Pons (tissue), 1 donor: ENCODE results near the gene ABCG1.

Experiments used
- DNase-seq: peaks from one replicate; pipeline ENCODE4 v3.0.0-alpha.2; 2016; ENCODE audit warnings: low spot score

The ABCG1 gene

GRCh38 chr21:42191696-42192595 lies 27.0 kb upstream of the ABCG1 start:
- DNase-seq = no peak

- no peak for DNase-seq
Observed at GRCh38 chr21:42193131-42193671, 25.7 kb upstream of the ABCG1 start.

DNA sequence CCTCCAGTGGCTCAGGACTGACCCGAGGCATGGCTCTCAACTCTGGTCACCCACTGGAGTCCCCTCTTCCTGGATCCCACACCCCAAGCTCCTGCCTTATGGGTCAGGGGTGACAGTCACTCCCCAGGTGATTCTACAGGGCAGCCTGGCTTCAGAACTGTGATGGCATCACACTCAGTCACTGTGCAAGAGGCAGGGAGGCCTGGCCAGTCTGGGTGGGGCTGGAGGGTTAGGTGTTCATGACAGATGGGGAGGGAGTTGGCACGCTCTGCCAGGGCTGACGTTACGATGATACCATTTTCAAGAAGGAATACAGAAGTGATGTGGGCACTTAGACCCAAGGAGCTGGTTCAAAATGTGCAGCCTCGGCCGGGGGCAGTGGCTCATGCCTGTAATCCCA lies 25.2 kb upstream of the ABCG1 start:
- no peak for DNase-seq

DNA sequence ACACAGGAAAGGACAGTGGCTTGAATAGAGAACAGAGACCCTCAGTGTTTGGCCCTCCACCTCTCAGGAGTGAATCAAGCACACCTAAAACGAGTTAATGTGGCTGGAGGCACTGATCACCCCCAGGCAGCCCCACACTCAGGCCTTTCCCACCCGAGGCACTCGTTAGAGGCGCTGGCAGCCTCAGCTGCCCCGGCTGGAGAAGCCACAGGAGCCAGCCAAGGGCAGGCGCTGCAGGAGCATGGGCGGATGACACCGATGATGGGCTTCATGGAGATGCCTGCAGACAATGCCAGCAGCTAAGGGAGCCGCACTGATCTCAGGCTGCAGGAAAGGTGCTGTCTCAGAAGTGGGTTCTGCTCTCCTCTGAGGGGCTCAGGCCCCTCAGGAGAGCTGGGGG lies 24.1 kb upstream of the ABCG1 start:
- no peak for DNase-seq

DNA sequence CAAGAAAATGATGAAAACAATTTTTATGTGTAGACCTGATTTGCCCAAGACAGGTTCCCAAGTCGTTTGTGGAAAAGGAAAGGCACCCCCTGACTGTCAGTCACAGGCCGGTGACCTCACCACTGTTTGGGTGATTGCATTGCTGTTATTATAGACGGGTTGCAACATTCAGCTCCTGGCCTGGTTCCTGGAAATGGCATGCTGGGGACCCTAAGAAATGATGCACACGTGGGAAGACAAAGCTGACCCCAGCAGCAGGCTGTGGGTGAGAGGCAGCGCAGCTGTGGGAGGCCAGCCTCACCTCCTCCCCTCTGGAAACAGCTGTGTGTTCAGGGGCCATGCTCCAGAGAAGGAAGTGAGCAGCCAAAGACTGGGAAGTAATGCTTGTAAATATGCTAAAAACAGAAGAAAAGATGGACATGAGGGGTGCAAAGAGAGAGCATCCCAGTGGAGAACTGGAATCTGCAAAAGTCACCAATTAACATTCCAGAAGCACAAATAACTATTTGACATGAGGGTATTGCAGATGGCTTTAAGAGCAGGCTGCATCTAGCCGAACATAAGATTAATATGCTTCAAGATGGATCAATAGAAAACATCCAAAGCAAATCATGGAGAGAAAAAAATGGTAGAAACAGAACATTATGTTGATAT lies 23.4 kb upstream of the ABCG1 start:
- no peak for DNase-seq

GRCh38 chr21:42198929-42199867 lies 19.7 kb upstream of the ABCG1 start:
- no peak for DNase-seq

GRCh38 chr21:42199868-42200463 lies 19.0 kb upstream of the ABCG1 start:
- DNase-seq = no peak

DNA sequence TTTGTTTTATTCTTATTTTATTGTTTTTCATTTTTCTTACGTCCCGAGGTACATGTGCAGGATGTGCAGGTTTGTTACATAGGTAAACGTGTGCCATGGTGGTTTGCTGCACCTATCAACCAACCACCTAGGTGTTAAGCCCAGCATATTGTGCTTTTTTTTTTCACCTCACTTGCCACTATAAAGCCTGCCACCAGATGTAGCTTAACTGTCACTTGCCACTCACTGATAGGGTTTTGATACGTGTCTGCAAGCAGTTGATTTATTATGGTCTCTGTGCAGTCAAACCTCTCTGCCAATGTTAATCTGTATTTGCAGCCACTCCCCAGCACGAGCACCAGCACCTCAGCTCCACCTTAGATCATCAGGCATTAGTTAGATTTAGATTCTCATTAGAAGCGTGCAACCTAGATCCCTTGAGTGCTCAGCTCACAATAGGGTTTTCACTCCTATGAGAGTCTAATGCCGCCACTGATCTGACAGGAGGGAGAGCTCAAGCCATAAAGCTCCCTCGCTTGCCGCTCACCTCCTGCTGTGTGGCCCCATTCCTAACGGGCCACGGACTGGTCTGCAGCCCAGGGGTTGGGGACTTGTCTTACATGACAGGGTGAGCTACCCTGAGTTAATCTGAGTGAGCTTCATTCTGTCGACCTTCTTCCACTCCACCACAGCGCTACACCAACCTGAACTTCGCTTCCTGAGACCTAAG lies 17.9 kb upstream of the ABCG1 start:
- no peak for DNase-seq

DNA sequence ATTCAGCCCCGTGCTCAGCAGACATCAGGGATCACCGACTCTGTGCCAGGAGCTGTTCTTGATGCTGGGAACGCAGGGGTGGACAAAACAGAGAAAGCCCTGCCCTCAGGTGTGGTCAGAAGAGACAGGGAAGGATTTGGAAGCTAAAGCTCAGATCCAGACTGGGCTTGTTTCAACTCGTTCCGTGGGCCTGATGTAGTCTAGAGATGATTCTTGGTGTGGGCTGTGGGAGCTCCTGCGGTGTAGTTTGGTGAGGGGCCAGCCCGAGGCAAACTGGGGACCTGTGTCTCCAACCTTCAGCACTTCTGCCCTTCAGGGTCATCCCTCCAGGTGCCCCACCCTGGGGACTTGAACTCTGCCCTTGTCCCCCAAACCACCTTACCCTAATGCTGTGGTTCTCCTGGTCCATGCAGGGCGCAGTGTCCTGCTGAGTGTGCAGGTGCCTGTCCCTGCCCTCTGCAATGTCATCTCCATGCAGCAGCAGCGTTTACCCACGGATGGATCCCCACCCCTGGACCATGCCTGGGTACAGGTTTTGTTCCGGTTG lies 17.3 kb upstream of the ABCG1 start:
- no peak for DNase-seq

GRCh38 chr21:42202321-42202720 lies 16.6 kb upstream of the ABCG1 start:
- no peak for DNase-seq

DNA sequence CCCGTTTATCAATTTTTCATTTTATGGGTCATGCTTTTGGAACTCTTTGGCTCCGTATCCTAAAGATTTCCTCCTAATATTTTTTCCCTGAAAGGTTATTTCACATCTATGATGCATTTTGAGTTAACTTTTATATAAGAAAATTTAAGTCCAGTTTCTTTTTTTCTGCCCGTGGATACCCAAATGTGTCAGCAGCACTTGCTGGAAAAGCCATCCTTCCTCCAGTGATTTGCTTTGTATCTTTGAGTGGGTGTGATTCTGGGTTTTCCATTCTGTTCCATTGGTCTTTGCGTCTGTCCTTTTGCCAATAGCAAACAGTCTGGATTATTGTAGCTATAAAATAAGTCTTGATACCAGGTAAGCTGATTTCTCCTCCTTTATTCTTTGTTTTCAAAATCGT lies 15.6 kb upstream of the ABCG1 start:
- no peak for DNase-seq

DNA sequence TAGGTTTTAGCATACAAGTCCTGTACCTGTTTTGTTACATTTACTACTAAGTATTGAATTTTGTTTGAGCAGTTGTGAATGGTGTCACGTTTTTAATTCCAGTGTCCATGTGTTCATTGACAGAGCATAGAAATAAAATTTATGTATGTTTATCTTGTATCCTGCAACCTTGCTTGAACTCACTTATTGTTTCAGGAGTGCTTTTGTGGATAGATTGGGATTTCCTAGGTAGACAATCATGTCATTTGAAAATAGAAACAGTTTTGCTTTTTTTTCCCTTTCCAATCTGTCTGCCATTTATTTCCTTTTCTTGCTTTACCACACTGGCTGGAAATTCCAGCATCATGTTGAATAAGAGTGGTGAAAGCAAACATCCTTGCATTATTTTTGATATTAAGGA lies 15.0 kb upstream of the ABCG1 start:
- DNase-seq = no peak

- DNase-seq = no peak
Observed at GRCh38 chr21:42207426-42207825, 11.5 kb upstream of the ABCG1 start.

DNA sequence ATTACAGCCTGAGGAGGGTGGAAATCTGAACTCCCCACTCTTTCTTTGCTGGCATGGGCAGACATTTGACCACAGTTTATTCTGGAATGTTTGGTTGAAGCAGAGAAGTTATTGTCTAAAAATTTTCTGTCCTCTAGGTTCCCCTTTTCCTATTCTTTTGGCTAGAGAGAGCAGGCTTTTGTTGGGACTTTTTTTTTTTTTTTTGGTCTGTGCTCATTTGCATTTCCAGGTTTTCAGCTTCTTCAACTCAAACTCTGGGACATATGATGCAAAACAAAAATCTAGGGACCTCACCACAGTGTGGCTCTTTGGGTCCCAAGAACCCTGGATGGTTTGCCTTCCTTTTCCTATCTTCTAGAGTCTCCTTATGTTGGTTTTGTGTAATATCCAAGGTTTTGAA lies 10.9 kb upstream of the ABCG1 start:
- DNase-seq = no peak

DNA sequence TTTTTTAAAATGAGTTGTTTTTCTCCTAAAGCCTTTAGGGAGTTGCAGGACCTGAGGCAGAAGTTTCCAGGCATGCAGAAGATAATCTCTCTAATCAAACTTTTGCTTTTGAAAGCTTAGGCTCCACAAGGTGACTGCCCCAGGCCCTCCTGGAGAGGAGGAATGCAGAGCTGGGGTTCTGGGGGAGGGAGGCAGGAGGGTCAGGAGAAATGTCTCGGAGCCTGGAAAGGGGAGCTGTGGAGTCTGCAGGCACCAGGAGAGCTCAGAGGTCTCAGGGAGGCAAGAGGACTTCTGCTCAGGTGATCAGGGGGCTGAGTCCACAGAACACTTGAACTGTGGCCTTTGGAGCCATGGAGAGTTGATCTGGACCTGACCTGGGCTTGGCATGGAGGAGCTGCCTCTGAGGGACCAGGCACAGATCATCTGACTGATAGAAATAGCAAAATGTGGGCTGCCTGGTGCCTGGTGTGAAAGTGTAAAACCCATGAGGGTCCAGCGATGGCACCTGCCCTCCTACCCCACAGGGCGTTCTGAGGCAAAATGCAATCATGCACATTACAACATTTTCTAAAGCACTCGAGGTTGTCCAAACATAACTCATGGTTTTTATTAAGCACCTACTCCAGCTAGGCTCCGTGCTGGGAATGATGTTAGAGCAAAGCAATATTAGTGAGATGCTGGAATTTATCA lies 10.0 kb upstream of the ABCG1 start:
- no peak for DNase-seq

DNA sequence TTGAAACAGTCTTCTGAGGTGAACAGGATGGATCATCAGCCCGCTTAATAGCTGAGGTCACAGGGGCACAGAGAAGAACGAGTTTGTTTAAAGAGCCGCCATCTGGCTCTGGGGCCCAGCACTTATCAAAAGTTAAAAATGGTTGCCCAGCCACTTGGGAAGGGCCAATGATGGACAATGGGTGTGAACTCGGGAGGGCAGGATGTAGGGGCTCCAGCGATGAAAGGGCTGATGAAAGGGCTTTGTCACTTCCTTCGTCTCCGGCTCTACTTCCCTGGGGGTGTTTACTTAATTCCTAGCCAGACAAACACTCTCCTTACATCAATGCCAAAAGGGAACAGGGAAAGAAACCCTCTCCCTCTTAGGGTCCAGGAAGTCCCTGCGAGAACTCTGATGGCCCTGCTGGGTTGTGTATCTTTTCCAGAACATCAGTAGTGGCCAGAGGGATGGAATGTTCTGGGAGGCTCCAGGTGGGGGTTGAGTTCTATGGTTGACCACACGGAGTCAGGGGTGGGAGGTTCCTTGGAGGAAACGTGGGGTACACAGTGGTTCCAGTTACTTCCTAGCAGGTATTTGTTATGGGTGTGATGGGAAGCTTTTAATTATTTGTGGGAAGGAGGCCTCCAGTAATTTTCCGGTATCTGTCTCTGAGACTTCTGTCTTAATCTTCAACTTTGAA lies 9.0 kb upstream of the ABCG1 start:
- DNase-seq = no peak

GRCh38 chr21:42212266-42212665 lies 6.7 kb upstream of the ABCG1 start:
- no peak for DNase-seq

- no peak for DNase-seq
Observed at GRCh38 chr21:42213082-42213774, 5.7 kb upstream of the ABCG1 start.
